ENCODE data around the gene ZC3H18.

DNA sequence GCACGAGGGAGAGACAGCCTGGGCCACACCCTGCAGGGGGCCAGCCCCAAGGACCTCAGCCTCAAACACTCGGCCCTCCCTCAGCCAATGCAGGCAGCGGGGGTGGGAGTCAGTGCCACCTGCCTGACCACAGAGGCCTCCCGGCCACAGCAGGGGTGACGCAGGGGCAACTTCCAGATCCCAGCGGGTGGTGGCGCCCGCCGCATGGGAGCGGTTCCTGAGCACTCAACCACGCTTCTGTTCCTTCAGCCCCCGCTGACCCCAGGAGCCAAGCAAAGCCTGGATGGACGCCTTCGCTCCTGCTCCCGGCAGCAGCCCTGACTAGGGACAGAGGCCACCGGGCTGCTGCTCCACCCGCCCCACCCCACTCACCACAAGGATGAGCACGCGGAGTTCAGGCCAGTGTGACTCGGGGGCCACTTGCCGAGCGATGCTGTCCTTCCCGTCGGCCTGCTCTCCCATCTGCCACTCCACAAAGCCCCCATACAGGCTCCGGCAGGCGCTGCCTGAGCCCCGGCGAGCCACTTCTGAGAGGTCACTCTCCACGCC, 85.6 kb downstream of the ZC3H18 start:
- TF ChIP-seq POLR2A (IDR thresholded peaks at IDR 0.05): no peak
- TF ChIP-seq, protein P1, sequence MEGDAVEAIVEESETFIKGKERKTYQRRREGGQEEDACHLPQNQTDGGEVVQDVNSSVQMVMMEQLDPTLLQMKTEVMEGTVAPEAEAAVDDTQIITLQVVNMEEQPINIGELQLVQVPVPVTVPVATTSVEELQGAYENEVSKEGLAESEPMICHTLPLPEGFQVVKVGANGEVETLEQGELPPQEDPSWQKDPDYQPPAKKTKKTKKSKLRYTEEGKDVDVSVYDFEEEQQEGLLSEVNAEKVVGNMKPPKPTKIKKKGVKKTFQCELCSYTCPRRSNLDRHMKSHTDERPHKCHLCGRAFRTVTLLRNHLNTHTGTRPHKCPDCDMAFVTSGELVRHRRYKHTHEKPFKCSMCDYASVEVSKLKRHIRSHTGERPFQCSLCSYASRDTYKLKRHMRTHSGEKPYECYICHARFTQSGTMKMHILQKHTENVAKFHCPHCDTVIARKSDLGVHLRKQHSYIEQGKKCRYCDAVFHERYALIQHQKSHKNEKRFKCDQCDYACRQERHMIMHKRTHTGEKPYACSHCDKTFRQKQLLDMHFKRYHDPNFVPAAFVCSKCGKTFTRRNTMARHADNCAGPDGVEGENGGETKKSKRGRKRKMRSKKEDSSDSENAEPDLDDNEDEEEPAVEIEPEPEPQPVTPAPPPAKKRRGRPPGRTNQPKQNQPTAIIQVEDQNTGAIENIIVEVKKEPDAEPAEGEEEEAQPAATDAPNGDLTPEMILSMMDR (IDR thresholded peaks at IDR 0.05): no peak

Data from ovary (tissue), 3 donors.